ENCODE results near the gene PTGES2.

The PTGES2 gene

GRCh38 chr9:128106181-128106939 lies 21.2 kb downstream of the PTGES2 start:
- no peak for DNase-seq (ENCODE audit: low read depth in 1 of 2, low spot score in 1 of 2)

GRCh38 chr9:128105538-128106175 lies 21.9 kb downstream of the PTGES2 start:
- DNase-seq (ENCODE audit: low read depth in 1 of 2, low spot score in 1 of 2): no peak

- no peak for DNase-seq (ENCODE audit: low read depth in 1 of 2, low spot score in 1 of 2)
These were observed 23.3 kb downstream of the PTGES2 start for GRCh38 chr9:128104171-128104618.

GRCh38 chr9:128103589-128103962 lies 24.0 kb downstream of the PTGES2 start:
- peak in 1 of 2 donors; percentile 24 for DNase-seq (ENCODE audit: low read depth in 1 of 2, low spot score in 1 of 2)

GRCh38 chr9:128102861-128103588 lies 24.5 kb downstream of the PTGES2 start:
- DNase-seq (ENCODE audit: low read depth in 1 of 2, low spot score in 1 of 2): no peak

- no peak for DNase-seq (ENCODE audit: low read depth in 1 of 2, low spot score in 1 of 2)
These were observed 25.3 kb downstream of the PTGES2 start for GRCh38 chr9:128102196-128102595.

- no peak for DNase-seq (ENCODE audit: low read depth in 1 of 2, low spot score in 1 of 2)
These were observed 25.8 kb downstream of the PTGES2 start for GRCh38 chr9:128101690-128102089.

- DNase-seq (ENCODE audit: low read depth in 1 of 2, low spot score in 1 of 2): no peak
These were observed 26.3 kb downstream of the PTGES2 start for GRCh38 chr9:128101231-128101661.

- DNase-seq (ENCODE audit: low read depth in 1 of 2, low spot score in 1 of 2): no peak
These were observed 26.9 kb downstream of the PTGES2 start for GRCh38 chr9:128100581-128100980.

GRCh38 chr9:128099932-128100491 lies 27.5 kb downstream of the PTGES2 start:
- no peak for DNase-seq (ENCODE audit: low read depth in 1 of 2, low spot score in 1 of 2)

- no peak for DNase-seq (ENCODE audit: low read depth in 1 of 2, low spot score in 1 of 2)
These were observed 28.1 kb downstream of the PTGES2 start for GRCh38 chr9:128099231-128099931.

GRCh38 chr9:128098297-128099230 lies 29.0 kb downstream of the PTGES2 start:
- DNase-seq (ENCODE audit: low read depth in 1 of 2, low spot score in 1 of 2): peak; percentile 24 to 52

- no peak for DNase-seq (ENCODE audit: low read depth in 1 of 2, low spot score in 1 of 2)
These were observed 29.8 kb downstream of the PTGES2 start for GRCh38 chr9:128097543-128098296.

- DNase-seq (ENCODE audit: low read depth in 1 of 2, low spot score in 1 of 2): no peak
These were observed 30.7 kb downstream of the PTGES2 start for GRCh38 chr9:128096616-128097536.

- DNase-seq (ENCODE audit: low read depth in 1 of 2, low spot score in 1 of 2): no peak
These were observed 32.5 kb downstream of the PTGES2 start for GRCh38 chr9:128094950-128095544.

GRCh38 chr9:128094166-128094949 lies 33.2 kb downstream of the PTGES2 start:
- DNase-seq (ENCODE audit: low read depth in 1 of 2, low spot score in 1 of 2): peak; percentile 58 to 86

- DNase-seq (ENCODE audit: low read depth in 1 of 2, low spot score in 1 of 2): no peak
These were observed 34.5 kb downstream of the PTGES2 start for GRCh38 chr9:128093011-128093410.
